ENCODE data around the gene MSI2. TPM values are rescaled to one million over a fixed set of nuclear protein-coding genes. Genes with fewer than 3 reads are reported as not detected.

MSI2 gene
- total and polyA plus RNA-seq, 7 donors, result 37.6 to 133 (median 87.1) TPM

- intact Hi-C loops (cut with DNase I), result no loop called here
- Histone ChIP-seq H3K27ac (no peak overlapping the region), H3K4me1 (peaks cover 12% of the 10 kb centered on the region), H3K36me3 (ENCODE audit: insufficient read depth in 1 of 2, low read depth in 1 of 2) (peaks cover 0 to 17% of the 10 kb centered on the region in 2 donors), H3K27me3 (ENCODE audit: insufficient read depth in 3 of 3, low read length in 2 of 3) (no peaks in the 10 kb centered on the region), H3K9me3 (no peaks in the 10 kb centered on the region), H3K4me3 (no peak overlapping the region)
- TF ChIP-seq, protein P1, sequence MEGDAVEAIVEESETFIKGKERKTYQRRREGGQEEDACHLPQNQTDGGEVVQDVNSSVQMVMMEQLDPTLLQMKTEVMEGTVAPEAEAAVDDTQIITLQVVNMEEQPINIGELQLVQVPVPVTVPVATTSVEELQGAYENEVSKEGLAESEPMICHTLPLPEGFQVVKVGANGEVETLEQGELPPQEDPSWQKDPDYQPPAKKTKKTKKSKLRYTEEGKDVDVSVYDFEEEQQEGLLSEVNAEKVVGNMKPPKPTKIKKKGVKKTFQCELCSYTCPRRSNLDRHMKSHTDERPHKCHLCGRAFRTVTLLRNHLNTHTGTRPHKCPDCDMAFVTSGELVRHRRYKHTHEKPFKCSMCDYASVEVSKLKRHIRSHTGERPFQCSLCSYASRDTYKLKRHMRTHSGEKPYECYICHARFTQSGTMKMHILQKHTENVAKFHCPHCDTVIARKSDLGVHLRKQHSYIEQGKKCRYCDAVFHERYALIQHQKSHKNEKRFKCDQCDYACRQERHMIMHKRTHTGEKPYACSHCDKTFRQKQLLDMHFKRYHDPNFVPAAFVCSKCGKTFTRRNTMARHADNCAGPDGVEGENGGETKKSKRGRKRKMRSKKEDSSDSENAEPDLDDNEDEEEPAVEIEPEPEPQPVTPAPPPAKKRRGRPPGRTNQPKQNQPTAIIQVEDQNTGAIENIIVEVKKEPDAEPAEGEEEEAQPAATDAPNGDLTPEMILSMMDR (IDR thresholded peaks at IDR 0.05), result no peak
- ATAC-seq, result no peak
- 72 to 79% (median 73%) methylated on average over 5 of the region's 5 CpGs for WGBS, 3 donors
- DNase-seq, result no peak
These were observed 421.0 kb downstream of the MSI2 start for GRCh38 chr17:57677301-57677700.

- intact Hi-C loops (cut with DNase I), result no loop called here
These were observed 421.5 kb downstream of the MSI2 start for GRCh38 chr17:57677858-57678257.

DNA sequence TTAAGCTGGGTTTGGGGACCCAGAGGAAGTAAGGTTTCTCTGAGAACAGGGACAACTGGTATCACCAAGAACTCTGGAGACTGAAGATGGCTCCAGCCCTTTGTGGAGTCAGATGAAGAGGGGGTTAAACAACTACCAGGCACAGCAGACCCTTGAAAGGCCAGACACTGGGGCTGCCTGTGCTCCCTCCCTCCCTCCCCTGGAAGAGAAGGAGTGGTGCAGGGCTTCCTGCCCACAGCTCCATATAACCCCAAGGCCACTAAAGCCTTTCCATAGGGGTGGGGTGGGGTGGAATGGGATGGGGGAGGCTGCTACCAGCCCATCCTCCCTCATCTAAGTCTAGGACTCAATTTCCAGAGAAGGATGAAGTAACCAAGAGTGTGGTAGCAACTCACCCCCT is 422.1 kb downstream of the MSI2 start:
- Histone ChIP-seq H3K9me3 (no peaks in the 10 kb centered on the region), H3K27me3 (ENCODE audit: insufficient read depth in 3 of 3, low read length in 2 of 3) (no peaks in the 10 kb centered on the region), H3K4me3 (no peak overlapping the region), H3K4me1 (peaks cover 12% of the 10 kb centered on the region), H3K27ac (no peak overlapping the region), H3K36me3 (ENCODE audit: insufficient read depth in 1 of 2, low read depth in 1 of 2) (peaks cover 0 to 17% of the 10 kb centered on the region in 2 donors)
- ATAC-seq, result peak in 1 of 4 donors; percentile 41
- DNase-seq, result no peak
- intact Hi-C loops (cut with DNase I), result no loop called here
- TF ChIP-seq, protein P1 (IDR thresholded peaks at IDR 0.05), result no peak

More at GRCh38 chr17:57677858-57678257, 421.5 kb downstream of the MSI2 start:
- H3K36me3 ChIP-seq (ENCODE audit: insufficient read depth in 1 of 2, low read depth in 1 of 2), result peaks cover 0 to 17% of the 10 kb centered on the region in 2 donors
- no peaks in the 10 kb centered on the region for H3K9me3 ChIP-seq
- no peaks in the 10 kb centered on the region for H3K27me3 ChIP-seq (ENCODE audit: insufficient read depth in 3 of 3, low read length in 2 of 3)
- H3K4me1 ChIP-seq, result peaks cover 12% of the 10 kb centered on the region
- 88 to 93% (median 91%) methylated on average over 6 of the region's 6 CpGs for WGBS, 3 donors
- DNase-seq, result no peak
- peak in 1 of 4 donors; percentile 21 for ATAC-seq
- TF ChIP-seq, protein P1 (IDR thresholded peaks at IDR 0.05), result no peak
- no peak overlapping the region for H3K27ac ChIP-seq
- H3K4me3 ChIP-seq, result no peak overlapping the region

- TF ChIP-seq, protein P1 (IDR thresholded peaks at IDR 0.05), result no peak
- H3K27ac ChIP-seq, result no peak overlapping the region
- no peaks in the 10 kb centered on the region for H3K27me3 ChIP-seq (ENCODE audit: insufficient read depth in 3 of 3, low read length in 2 of 3)
- peaks cover 12% of the 10 kb centered on the region for H3K4me1 ChIP-seq
- H3K9me3 ChIP-seq, result no peaks in the 10 kb centered on the region
- H3K4me3 ChIP-seq, result no peak overlapping the region
- no peak for ATAC-seq
- peaks cover 0 to 24% of the 10 kb centered on the region in 2 donors for H3K36me3 ChIP-seq (ENCODE audit: insufficient read depth in 1 of 2, low read depth in 1 of 2)
- no peak for DNase-seq
- intact Hi-C loops (cut with DNase I), result no loop called here
- 90 to 93% (median 91%) methylated on average over 7 of the region's 7 CpGs for whole genome bisulfite sequencing, 3 donors
These were observed 423.0 kb downstream of the MSI2 start for GRCh38 chr17:57679356-57679755.

Data from psoas muscle (tissue), 8 donors.